OCI-LY7 (cell line): Measurements from ENCODE around the gene HMCN1.

Experiments used
- EZH2phosphoT487 ChIP-seq: fragments of 200-600 bp; sonication (generic); IDR thresholded peaks from 2 replicates; pipeline ENCODE4 v1.6.1; 2018; ENCODE audit warnings: low read depth, borderline replicate concordance, mild to moderate bottlenecking, mixed run types, antibody characterized with exemption, low read length, moderate library complexity, mixed read lengths
- TF ChIP-seq, protein P1 (sequence below): fragments of 200-600 bp; sonication (generic); conservative IDR thresholded peaks from 2 replicates; pipeline ENCODE4 v1.5.1; 2014; ENCODE audit warnings: mild to moderate bottlenecking, antibody characterized with exemption, low read length, moderate library complexity, mixed read lengths

GRCh38 chr1:185720633-185721272 lies 13.4 kb upstream of the HMCN1 start:
- TF ChIP-seq, protein P1, sequence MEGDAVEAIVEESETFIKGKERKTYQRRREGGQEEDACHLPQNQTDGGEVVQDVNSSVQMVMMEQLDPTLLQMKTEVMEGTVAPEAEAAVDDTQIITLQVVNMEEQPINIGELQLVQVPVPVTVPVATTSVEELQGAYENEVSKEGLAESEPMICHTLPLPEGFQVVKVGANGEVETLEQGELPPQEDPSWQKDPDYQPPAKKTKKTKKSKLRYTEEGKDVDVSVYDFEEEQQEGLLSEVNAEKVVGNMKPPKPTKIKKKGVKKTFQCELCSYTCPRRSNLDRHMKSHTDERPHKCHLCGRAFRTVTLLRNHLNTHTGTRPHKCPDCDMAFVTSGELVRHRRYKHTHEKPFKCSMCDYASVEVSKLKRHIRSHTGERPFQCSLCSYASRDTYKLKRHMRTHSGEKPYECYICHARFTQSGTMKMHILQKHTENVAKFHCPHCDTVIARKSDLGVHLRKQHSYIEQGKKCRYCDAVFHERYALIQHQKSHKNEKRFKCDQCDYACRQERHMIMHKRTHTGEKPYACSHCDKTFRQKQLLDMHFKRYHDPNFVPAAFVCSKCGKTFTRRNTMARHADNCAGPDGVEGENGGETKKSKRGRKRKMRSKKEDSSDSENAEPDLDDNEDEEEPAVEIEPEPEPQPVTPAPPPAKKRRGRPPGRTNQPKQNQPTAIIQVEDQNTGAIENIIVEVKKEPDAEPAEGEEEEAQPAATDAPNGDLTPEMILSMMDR, result peak; percentile 78
- TF ChIP-seq EZH2phosphoT487, result no peak
